Neural cell (in vitro differentiated cells): ENCODE data around the gene KRTAP10-7. TPM values are rescaled to one million over a fixed set of nuclear protein-coding genes. Genes with fewer than 3 reads are reported as not detected.

Source experiments
- H2AFZ ChIP-seq: fragments of 200-600, 300-800 bp; sonication (generic), shearing (Covaris generic); 2 replicates; pipeline ENCODE4 v1.6.0; 2014; ENCODE audit warnings: low read depth, mild to moderate bottlenecking, antibody characterized with exemption, low read length, moderate library complexity
- H3F3A ChIP-seq: fragments of 200-600 bp; shearing (Covaris generic); 2 replicates; pipeline ENCODE4 v1.6.1; 2016; ENCODE audit warnings: mild to moderate bottlenecking, moderate library complexity, mixed read lengths, antibody characterized with exemption, low read length; ENCODE audit not compliant: insufficient read depth, poor library complexity, severe bottlenecking
- H3K27ac ChIP-seq: fragments of 200-600, 300-800 bp; sonication (generic), shearing (Covaris generic); 2 replicates; pipeline ENCODE4 v1.5.1; 2014; ENCODE audit warnings: mild to moderate bottlenecking, low read length, moderate library complexity
- H3K27me3 ChIP-seq: fragments of 300-800, 200-600 bp; sonication (generic), shearing (Covaris generic); 2 replicates; pipeline ENCODE4 v1.6.0; 2014; ENCODE audit warnings: mild to moderate bottlenecking, low read depth, low read length, moderate library complexity; ENCODE audit not compliant: insufficient read depth
- H3K36me3 ChIP-seq: fragments of 300-800, 200-600 bp; sonication (generic), shearing (Covaris generic); 2 replicates; pipeline ENCODE4 v1.5.1; 2014; ENCODE audit warnings: mild to moderate bottlenecking, antibody characterized with exemption, low read length, moderate library complexity; ENCODE audit not compliant: insufficient read depth
- H3K4me2 ChIP-seq: fragments of 300-800, 200-600 bp; sonication (generic), shearing (Covaris generic); 2 replicates; pipeline ENCODE4 v1.6.0; 2014; ENCODE audit warnings: mild to moderate bottlenecking, low read length
- H3K4me3 ChIP-seq: fragments of 300-800, 200-600 bp; sonication (generic), shearing (Covaris generic); 2 replicates; pipeline ENCODE4 v1.5.1; 2014; ENCODE audit warnings: mild to moderate bottlenecking, low read length, moderate library complexity
- H3K79me2 ChIP-seq: fragments of 200-600 bp; shearing (Covaris generic); replicated peaks from 2 replicates; pipeline ENCODE4 v1.6.0; 2014; ENCODE audit warnings: mild to moderate bottlenecking, low read length, moderate library complexity; ENCODE audit not compliant: insufficient read depth
- H3K9ac ChIP-seq: fragments of 300-800, 200-600 bp; sonication (generic), shearing (Covaris generic); 2 replicates; pipeline ENCODE4 v1.6.1; 2016; ENCODE audit warnings: mild to moderate bottlenecking, low read length, mixed read lengths
- H3K9me2 ChIP-seq: fragments of 200-600 bp; shearing (Covaris generic); 2 replicates; pipeline ENCODE4 v1.6.1; 2016; ENCODE audit warnings: mild to moderate bottlenecking, low read length, mixed read lengths; ENCODE audit not compliant: insufficient read depth
- H3K9me3 ChIP-seq: fragments of 200-600, 300-800 bp; sonication (generic), shearing (Covaris generic); 2 replicates; pipeline ENCODE4 v1.6.1; 2016; ENCODE audit warnings: mild to moderate bottlenecking, mixed run types, low read length, moderate library complexity, mixed read lengths
- H4K20me1 ChIP-seq: fragments of 200-600 bp; shearing (Covaris generic); 2 replicates; pipeline ENCODE4 v1.6.1; 2016; ENCODE audit warnings: mild to moderate bottlenecking, mixed run types; ENCODE audit not compliant: insufficient read depth
- EP300 ChIP-seq: fragments of 450-650 bp; conservative IDR thresholded peaks from 2 replicates; pipeline ENCODE4 v1.6.1; 2014; ENCODE audit warnings: antibody characterized with exemption, mild to moderate bottlenecking, moderate library complexity; ENCODE audit not compliant: poor library complexity, severe bottlenecking
- EZH2 ChIP-seq: fragments of 200-600, 300-800 bp; shearing (Covaris generic), sonication (generic); IDR thresholded peaks from 2 replicates; pipeline ENCODE4 v1.6.1; 2014; ENCODE audit warnings: antibody characterized with exemption, low read length, borderline replicate concordance, mild to moderate bottlenecking; ENCODE audit not compliant: insufficient read depth, poor library complexity, severe bottlenecking
- MXI1 ChIP-seq: fragments of 450-650 bp; conservative IDR thresholded peaks from 2 replicates; pipeline ENCODE4 v1.6.1; 2014; ENCODE audit warnings: antibody characterized with exemption, mild to moderate bottlenecking; ENCODE audit not compliant: poor library complexity, severe bottlenecking
- POLR2AphosphoS5 ChIP-seq: IDR thresholded peaks from 2 replicates; pipeline ENCODE4 v1.6.1; 2012
- RAD21 ChIP-seq: fragments of 450-650 bp; conservative IDR thresholded peaks from 2 replicates; pipeline ENCODE4 v1.6.1; 2014; ENCODE audit warnings: antibody characterized with exemption, mild to moderate bottlenecking, moderate library complexity
- SMC3 ChIP-seq: fragments of 450-650 bp; conservative IDR thresholded peaks from 2 replicates; pipeline ENCODE4 v1.6.1; 2014; ENCODE audit warnings: antibody characterized with exemption, mild to moderate bottlenecking, moderate library complexity; ENCODE audit not compliant: poor library complexity
- TAF1 ChIP-seq: IDR thresholded peaks from 2 replicates; pipeline ENCODE4 v1.6.1; 2012; ENCODE audit warnings: low read depth
- polyA plus RNA-seq: library from polyadenylated mRNA; depleted of rRNA; stranded (reverse); fragments of >200 nt; gene quantifications from 2 replicates; pipeline ENCODE4 v1.2.3, GENCODE V29; 2014
- TF ChIP-seq, protein P1 (sequence below): IDR thresholded peaks from 2 replicates; pipeline ENCODE4 v1.6.1; 2012; ENCODE audit warnings: borderline replicate concordance
- TF ChIP-seq, protein P2 (sequence below): fragments of 450-650 bp; IDR thresholded peaks from 2 replicates; pipeline ENCODE4 v1.5.1; 2014; ENCODE audit warnings: antibody characterized with exemption, mild to moderate bottlenecking, moderate library complexity; ENCODE audit not compliant: poor library complexity, severe bottlenecking

The KRTAP10-7 gene
- polyA plus RNA-seq, 1 donor from 2014 or later: not detected

DNA sequence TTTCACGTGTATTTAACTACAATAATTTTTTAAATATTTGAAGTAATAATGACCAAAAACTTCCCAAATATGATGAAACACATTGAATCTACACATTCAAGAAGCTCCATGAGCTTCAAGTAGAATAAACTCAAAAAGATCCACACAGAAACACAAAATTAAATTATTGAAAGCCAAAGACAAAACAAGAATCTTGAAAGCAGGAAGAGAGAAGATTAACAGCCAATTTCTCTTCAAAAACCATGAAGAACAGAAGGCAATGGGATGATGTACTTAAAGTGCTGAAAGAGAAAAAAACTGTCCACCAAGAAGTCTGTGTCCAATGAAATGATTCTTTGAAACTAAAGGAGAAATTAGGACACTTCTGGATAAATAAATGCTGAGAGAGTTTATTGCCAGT is 31.7 kb downstream of the KRTAP10-7 start:
- no peaks in the 10 kb centered on the region for H3K27me3 ChIP-seq
- H3K9me2 ChIP-seq: no peaks in the 10 kb centered on the region
- no peak overlapping the region for H3K4me3 ChIP-seq
- no peaks in the 10 kb centered on the region for H3K79me2 ChIP-seq
- TF ChIP-seq RAD21 (no peak), EZH2 (no peak), MXI1 (no peak), POLR2AphosphoS5 (no peak), TAF1 (no peak), EP300 (no peak), SMC3 (no peak)
- TF ChIP-seq, protein P1, sequence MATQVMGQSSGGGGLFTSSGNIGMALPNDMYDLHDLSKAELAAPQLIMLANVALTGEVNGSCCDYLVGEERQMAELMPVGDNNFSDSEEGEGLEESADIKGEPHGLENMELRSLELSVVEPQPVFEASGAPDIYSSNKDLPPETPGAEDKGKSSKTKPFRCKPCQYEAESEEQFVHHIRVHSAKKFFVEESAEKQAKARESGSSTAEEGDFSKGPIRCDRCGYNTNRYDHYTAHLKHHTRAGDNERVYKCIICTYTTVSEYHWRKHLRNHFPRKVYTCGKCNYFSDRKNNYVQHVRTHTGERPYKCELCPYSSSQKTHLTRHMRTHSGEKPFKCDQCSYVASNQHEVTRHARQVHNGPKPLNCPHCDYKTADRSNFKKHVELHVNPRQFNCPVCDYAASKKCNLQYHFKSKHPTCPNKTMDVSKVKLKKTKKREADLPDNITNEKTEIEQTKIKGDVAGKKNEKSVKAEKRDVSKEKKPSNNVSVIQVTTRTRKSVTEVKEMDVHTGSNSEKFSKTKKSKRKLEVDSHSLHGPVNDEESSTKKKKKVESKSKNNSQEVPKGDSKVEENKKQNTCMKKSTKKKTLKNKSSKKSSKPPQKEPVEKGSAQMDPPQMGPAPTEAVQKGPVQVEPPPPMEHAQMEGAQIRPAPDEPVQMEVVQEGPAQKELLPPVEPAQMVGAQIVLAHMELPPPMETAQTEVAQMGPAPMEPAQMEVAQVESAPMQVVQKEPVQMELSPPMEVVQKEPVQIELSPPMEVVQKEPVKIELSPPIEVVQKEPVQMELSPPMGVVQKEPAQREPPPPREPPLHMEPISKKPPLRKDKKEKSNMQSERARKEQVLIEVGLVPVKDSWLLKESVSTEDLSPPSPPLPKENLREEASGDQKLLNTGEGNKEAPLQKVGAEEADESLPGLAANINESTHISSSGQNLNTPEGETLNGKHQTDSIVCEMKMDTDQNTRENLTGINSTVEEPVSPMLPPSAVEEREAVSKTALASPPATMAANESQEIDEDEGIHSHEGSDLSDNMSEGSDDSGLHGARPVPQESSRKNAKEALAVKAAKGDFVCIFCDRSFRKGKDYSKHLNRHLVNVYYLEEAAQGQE: no peak
- TF ChIP-seq, protein P2, sequence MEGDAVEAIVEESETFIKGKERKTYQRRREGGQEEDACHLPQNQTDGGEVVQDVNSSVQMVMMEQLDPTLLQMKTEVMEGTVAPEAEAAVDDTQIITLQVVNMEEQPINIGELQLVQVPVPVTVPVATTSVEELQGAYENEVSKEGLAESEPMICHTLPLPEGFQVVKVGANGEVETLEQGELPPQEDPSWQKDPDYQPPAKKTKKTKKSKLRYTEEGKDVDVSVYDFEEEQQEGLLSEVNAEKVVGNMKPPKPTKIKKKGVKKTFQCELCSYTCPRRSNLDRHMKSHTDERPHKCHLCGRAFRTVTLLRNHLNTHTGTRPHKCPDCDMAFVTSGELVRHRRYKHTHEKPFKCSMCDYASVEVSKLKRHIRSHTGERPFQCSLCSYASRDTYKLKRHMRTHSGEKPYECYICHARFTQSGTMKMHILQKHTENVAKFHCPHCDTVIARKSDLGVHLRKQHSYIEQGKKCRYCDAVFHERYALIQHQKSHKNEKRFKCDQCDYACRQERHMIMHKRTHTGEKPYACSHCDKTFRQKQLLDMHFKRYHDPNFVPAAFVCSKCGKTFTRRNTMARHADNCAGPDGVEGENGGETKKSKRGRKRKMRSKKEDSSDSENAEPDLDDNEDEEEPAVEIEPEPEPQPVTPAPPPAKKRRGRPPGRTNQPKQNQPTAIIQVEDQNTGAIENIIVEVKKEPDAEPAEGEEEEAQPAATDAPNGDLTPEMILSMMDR: no peak
- no peaks in the 10 kb centered on the region for H3K36me3 ChIP-seq
- no peak overlapping the region for H3K9ac ChIP-seq
- H2AFZ ChIP-seq: no peak overlapping the region
- no peaks in the 10 kb centered on the region for H3F3A ChIP-seq
- no peak overlapping the region for H3K27ac ChIP-seq
- H3K4me2 ChIP-seq: no peak overlapping the region
- H4K20me1 ChIP-seq: no peaks in the 10 kb centered on the region
- H3K9me3 ChIP-seq: peaks cover 4% of the 10 kb centered on the region

DNA sequence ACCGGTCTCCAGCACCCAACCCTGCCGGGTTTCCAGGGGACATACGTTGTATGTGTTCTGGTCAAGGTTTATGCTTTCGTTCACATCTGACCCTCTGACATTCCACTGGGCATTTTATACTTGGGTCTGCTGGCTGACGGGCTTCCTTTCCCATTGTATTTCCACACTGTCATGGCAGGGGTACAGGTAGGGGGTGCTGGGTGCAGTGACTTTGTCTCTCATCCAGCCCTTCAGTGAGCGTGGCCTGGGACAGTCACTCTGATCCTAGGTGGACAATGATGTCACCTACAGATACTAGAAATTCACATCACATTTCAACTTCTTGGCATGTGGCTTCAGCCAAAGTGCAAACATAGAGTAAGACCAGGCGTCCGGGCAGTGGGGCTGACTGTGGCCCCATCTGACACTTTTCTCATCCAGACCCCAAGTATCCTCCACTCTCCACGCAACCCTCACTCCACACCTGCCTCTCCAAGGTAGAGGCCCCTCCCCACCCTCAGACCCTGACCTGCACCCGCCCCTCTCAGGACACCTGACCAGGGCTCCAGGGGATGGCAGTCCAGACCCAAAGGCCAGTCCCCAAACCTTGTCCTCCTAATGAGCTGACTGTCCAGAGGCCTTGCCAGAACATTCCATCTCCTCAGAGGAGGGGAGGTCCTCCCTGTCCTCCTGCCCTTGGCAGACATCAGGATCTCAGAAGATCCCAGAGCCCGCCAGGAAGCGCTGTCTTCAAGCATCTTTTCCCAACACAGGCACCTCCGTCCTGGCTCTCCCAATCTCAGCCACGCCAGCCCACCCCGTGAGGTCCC is 36.0 kb downstream of the KRTAP10-7 start:
- Histone ChIP-seq H3K9ac (no peak overlapping the region), H3K36me3 (no peaks in the 10 kb centered on the region), H3K27ac (no peak overlapping the region), H3K9me2 (no peaks in the 10 kb centered on the region), H3K27me3 (no peaks in the 10 kb centered on the region), H3K4me2 (no peak overlapping the region), H3K4me3 (no peak overlapping the region), H3F3A (no peaks in the 10 kb centered on the region), H2AFZ (no peak overlapping the region), H3K79me2 (no peaks in the 10 kb centered on the region), H3K9me3 (peaks cover 7% of the 10 kb centered on the region), H4K20me1 (no peaks in the 10 kb centered on the region)
- no peak for TF ChIP-seq POLR2AphosphoS5
- no peak for TF ChIP-seq TAF1
- TF ChIP-seq, protein P2: no peak
- TF ChIP-seq, protein P1: no peak
- no peak for TF ChIP-seq EZH2
- TF ChIP-seq EP300: no peak
- no peak for TF ChIP-seq SMC3
